HCT116 (cell line): ENCODE measurements around the gene SEMA3B.

ENCODE experiments used
- EZH2 ChIP-seq: fragments of 200-600 bp; sonication (generic); IDR thresholded peaks from 2 replicates; pipeline ENCODE4 v1.6.1; 2017; ENCODE audit warnings: antibody characterized with exemption, mixed run types
- EZH2phosphoT487 ChIP-seq: fragments of 200-600 bp; IDR thresholded peaks from 2 replicates; pipeline ENCODE4 v1.6.1; 2018; ENCODE audit warnings: antibody characterized with exemption, borderline replicate concordance
- FOSL1 ChIP-seq: IDR thresholded peaks from 2 replicates; pipeline ENCODE4 v1.6.1; 2012; ENCODE audit warnings: low read depth
- POLR2A ChIP-seq: IDR thresholded peaks from 2 replicates; pipeline ENCODE4 v1.7.0; 2011; ENCODE audit warnings: borderline replicate concordance; ENCODE audit not compliant: insufficient read depth, insufficient read length; ENCODE audit errors: extremely low read depth
- POLR2AphosphoS5 ChIP-seq: IDR thresholded peaks from 2 replicates; pipeline ENCODE4 v1.6.1; 2011; ENCODE audit warnings: mild to moderate bottlenecking, low read depth, low read length, moderate library complexity
- SP1 ChIP-seq: IDR thresholded peaks from 2 replicates; pipeline ENCODE4 v1.6.1; 2012; ENCODE audit warnings: low read depth
- TCF7L2 ChIP-seq: IDR thresholded peaks from 2 replicates; pipeline ENCODE4 v1.7.0; 2011; ENCODE audit warnings: borderline replicate concordance, inconsistent platforms; ENCODE audit not compliant: insufficient read depth, insufficient read length; ENCODE audit errors: extremely low read depth
- TF ChIP-seq, protein P1 (sequence below), 3 experiments: fragments of 200-600 bp in 1 of 3; sonication (generic) in 1 of 3; IDR thresholded peaks in 2 of 3; conservative IDR thresholded peaks in 1 of 3; 2 replicates each; pipeline ENCODE4 v1.5.1; 2012 to 2017; ENCODE audit warnings: low read depth in 2 of 3, low read length in 2 of 3, antibody characterized with exemption in 1 of 3, borderline replicate concordance in 1 of 3, control low read depth in 1 of 3, mild to moderate bottlenecking in 1 of 3, mixed read lengths in 1 of 3, mixed run types in 1 of 3, moderate library complexity in 1 of 3; ENCODE audit not compliant: insufficient read depth in 1 of 3
- TF ChIP-seq, protein P2 (sequence below): IDR thresholded peaks from 2 replicates; pipeline ENCODE4 v1.6.1; 2012
- TF ChIP-seq, protein P3 (sequence below): IDR thresholded peaks from 2 replicates; pipeline ENCODE4 v1.6.1; 2012; ENCODE audit warnings: low read depth

DNA sequence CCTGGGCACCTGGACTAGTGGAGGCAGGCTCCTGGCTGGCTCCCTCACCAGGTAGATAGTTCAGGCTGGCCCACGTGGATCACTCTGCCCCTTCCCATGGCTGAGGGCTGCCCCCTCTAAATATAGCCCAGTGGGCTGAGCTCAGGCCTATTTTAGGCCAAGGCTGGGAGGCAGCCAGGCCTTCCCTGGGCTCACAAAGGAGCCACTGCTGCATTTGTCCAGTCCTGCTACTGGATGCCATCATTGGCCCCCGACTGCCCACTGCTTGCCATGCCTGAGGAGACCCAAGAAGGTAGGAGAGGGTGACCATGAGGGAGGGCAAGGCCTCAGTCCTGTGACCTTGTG lies 9.9 kb downstream of the SEMA3B start, which contains the start of gene LSMEM2:
- TF ChIP-seq FOSL1 (no peak), POLR2A (no peak), TCF7L2 (no peak), EZH2phosphoT487 (no peak), SP1 (no peak), POLR2AphosphoS5 (no peak), EZH2 (no peak)
- TF ChIP-seq, protein P1, sequence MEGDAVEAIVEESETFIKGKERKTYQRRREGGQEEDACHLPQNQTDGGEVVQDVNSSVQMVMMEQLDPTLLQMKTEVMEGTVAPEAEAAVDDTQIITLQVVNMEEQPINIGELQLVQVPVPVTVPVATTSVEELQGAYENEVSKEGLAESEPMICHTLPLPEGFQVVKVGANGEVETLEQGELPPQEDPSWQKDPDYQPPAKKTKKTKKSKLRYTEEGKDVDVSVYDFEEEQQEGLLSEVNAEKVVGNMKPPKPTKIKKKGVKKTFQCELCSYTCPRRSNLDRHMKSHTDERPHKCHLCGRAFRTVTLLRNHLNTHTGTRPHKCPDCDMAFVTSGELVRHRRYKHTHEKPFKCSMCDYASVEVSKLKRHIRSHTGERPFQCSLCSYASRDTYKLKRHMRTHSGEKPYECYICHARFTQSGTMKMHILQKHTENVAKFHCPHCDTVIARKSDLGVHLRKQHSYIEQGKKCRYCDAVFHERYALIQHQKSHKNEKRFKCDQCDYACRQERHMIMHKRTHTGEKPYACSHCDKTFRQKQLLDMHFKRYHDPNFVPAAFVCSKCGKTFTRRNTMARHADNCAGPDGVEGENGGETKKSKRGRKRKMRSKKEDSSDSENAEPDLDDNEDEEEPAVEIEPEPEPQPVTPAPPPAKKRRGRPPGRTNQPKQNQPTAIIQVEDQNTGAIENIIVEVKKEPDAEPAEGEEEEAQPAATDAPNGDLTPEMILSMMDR (IDR thresholded peaks at IDR 0.05 in 2 of 3, conservative IDR thresholded peaks at IDR 0.05 in 1 of 3; ENCODE audit: borderline replicate concordance in 1 of 3, insufficient read depth in 1 of 3, low read depth in 2 of 3, low read length in 2 of 3), result no peak
- TF ChIP-seq, protein P2, sequence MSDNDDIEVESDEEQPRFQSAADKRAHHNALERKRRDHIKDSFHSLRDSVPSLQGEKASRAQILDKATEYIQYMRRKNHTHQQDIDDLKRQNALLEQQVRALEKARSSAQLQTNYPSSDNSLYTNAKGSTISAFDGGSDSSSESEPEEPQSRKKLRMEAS, result no peak
- TF ChIP-seq, protein P3, sequence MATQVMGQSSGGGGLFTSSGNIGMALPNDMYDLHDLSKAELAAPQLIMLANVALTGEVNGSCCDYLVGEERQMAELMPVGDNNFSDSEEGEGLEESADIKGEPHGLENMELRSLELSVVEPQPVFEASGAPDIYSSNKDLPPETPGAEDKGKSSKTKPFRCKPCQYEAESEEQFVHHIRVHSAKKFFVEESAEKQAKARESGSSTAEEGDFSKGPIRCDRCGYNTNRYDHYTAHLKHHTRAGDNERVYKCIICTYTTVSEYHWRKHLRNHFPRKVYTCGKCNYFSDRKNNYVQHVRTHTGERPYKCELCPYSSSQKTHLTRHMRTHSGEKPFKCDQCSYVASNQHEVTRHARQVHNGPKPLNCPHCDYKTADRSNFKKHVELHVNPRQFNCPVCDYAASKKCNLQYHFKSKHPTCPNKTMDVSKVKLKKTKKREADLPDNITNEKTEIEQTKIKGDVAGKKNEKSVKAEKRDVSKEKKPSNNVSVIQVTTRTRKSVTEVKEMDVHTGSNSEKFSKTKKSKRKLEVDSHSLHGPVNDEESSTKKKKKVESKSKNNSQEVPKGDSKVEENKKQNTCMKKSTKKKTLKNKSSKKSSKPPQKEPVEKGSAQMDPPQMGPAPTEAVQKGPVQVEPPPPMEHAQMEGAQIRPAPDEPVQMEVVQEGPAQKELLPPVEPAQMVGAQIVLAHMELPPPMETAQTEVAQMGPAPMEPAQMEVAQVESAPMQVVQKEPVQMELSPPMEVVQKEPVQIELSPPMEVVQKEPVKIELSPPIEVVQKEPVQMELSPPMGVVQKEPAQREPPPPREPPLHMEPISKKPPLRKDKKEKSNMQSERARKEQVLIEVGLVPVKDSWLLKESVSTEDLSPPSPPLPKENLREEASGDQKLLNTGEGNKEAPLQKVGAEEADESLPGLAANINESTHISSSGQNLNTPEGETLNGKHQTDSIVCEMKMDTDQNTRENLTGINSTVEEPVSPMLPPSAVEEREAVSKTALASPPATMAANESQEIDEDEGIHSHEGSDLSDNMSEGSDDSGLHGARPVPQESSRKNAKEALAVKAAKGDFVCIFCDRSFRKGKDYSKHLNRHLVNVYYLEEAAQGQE, result no peak
